ENCODE data around the gene DCUN1D1. TPM values are rescaled to one million over a fixed set of nuclear protein-coding genes. Genes with fewer than 3 reads are reported as not detected.
A peak's percentile ranks its signal among the peaks of the same experiment; 100 is the strongest.

The DCUN1D1 gene
- total RNA-seq, 1 experiment from 2014 or later, result 71.7 TPM

- Histone ChIP-seq H2AK5ac (ENCODE audit: insufficient read length, low read length) (no peak overlapping the region), H3K4ac (ENCODE audit: low read depth, low read length) (no peak overlapping the region), H3K23ac (ENCODE audit: insufficient read length, low read depth, low read length) (no peak overlapping the region), H3K79me1 (ENCODE audit: insufficient read depth, low read depth, low read length, poor library complexity, severe bottlenecking) (no peaks in the 10 kb centered on the region), H2BK120ac (ENCODE audit: low read depth, low read length, poor library complexity, severe bottlenecking) (no peak overlapping the region), H3T11ph (ENCODE audit: low read length) (no peak overlapping the region), H3K9me3 (ENCODE audit: control insufficient read depth, low read depth, low read length) (no peaks in the 10 kb centered on the region), H3K4me1 (ENCODE audit: insufficient read depth, low read length) (peaks cover 4% of the 10 kb centered on the region; the same call in 1 of the 2 replicates), H2AFZ (ENCODE audit: low read length) (no peak overlapping the region), H3K9ac (ENCODE audit: extremely low read depth, insufficient read length, low read length) (no peak overlapping the region), H4K91ac (ENCODE audit: insufficient read length, low read depth, low read length) (no peak overlapping the region), H3K79me2 (ENCODE audit: insufficient read depth, low read length) (no peaks in the 10 kb centered on the region), H2BK5ac (ENCODE audit: insufficient read length, low read length) (no peak overlapping the region), H3K27ac (ENCODE audit: insufficient read length, low read depth, low read length) (no peak overlapping the region), H4K8ac (replicated peaks; ENCODE audit: insufficient read length, low read depth, low read length) (no peak overlapping the region), H3K18ac (ENCODE audit: insufficient read length, low read depth, low read length) (no peak overlapping the region), H3K27me3 (ENCODE audit: insufficient read depth, low read length) (no peaks in the 10 kb centered on the region), H2BK12ac (ENCODE audit: insufficient read length, low read depth, low read length) (no peak overlapping the region), H4K5ac (ENCODE audit: insufficient read length, low read depth, low read length) (no peak overlapping the region), H2BK15ac (ENCODE audit: low read depth, low read length) (no peak overlapping the region), H3K56ac (ENCODE audit: insufficient read length, low read depth, low read length) (no peak overlapping the region), H2BK20ac (ENCODE audit: low read depth, low read length, poor library complexity, severe bottlenecking) (no peak overlapping the region), H3K4me2 (ENCODE audit: insufficient read depth, insufficient read length, low read length) (no peak overlapping the region), H4K20me1 (ENCODE audit: control insufficient read depth, insufficient read depth, insufficient read length) (no peaks in the 10 kb centered on the region), H3K14ac (ENCODE audit: insufficient read depth, low read length) (no peak overlapping the region), H3K23me2 (ENCODE audit: insufficient read length, low read depth, low read length, poor library complexity, severe bottlenecking) (no peaks in the 10 kb centered on the region)
- Mint-ChIP-seq H3K27me3 (ENCODE audit: low read depth) (no peaks in the 10 kb centered on the region), H3K4me3 (no peak overlapping the region), H3K36me3 (ENCODE audit: insufficient read depth in 1 of 3, low read depth in 3 of 3) (no peaks in the 10 kb centered on the region), H3K4me1 (peaks cover 21 to 22% of the 10 kb centered on the region in 2 experiments), H3K9me3 (no peaks in the 10 kb centered on the region), H3K27ac (peak overlapping the region in 2 of 3 experiments; percentile 77 to 83; a peak in 3 of 7 replicates)
- no peak for TF ChIP-seq CTCF (conservative IDR thresholded peaks at IDR 0.05)
- DNase-seq, result peak; percentile 46
- no CpG with 5 or more reads among the region's 10 CpGs for WGBS (ENCODE audit: extremely low coverage, insufficient read length, low lambda C conversion rate)
Observed at GRCh38 chr3:183006396-183007002, 26.2 kb upstream of the DCUN1D1 start.
